ENCODE results near the gene KRTAP5-5. TPM values are rescaled to one million over a fixed set of nuclear protein-coding genes. Genes with fewer than 3 reads are reported as not detected.
"Not testable (repeated sequence)": the region's sequence is repeated elsewhere in the genome, so short reads cannot be mapped to it uniquely, and the experiment has no call there.

Gene KRTAP5-5
- total RNA-seq, 1 donor from 2014 or later = not detected

DNA sequence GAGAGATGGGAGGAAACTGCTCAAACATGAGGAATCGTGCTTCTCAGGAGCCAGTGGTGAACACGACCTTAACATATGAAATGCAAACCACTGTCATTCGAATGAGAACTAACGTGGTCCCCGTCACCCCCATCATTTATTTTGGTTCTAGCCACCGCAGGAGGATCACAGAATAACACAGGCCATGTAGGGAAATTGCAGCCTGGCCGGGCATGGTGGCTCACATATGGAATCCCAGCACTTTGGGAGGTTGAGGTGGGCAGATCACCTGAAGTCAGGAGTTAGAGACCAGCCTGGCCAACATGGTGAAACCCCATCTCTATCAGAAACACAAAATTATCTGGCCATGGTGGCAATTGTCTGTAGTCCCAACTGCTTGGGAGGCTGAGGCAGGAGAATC is 27.1 kb downstream of the KRTAP5-5 start:
- no peak overlapping the region for H3K4me3 ChIP-seq (ENCODE audit: low read depth, low read length)
- TF ChIP-seq, protein P1, sequence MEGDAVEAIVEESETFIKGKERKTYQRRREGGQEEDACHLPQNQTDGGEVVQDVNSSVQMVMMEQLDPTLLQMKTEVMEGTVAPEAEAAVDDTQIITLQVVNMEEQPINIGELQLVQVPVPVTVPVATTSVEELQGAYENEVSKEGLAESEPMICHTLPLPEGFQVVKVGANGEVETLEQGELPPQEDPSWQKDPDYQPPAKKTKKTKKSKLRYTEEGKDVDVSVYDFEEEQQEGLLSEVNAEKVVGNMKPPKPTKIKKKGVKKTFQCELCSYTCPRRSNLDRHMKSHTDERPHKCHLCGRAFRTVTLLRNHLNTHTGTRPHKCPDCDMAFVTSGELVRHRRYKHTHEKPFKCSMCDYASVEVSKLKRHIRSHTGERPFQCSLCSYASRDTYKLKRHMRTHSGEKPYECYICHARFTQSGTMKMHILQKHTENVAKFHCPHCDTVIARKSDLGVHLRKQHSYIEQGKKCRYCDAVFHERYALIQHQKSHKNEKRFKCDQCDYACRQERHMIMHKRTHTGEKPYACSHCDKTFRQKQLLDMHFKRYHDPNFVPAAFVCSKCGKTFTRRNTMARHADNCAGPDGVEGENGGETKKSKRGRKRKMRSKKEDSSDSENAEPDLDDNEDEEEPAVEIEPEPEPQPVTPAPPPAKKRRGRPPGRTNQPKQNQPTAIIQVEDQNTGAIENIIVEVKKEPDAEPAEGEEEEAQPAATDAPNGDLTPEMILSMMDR (IDR thresholded peaks at IDR 0.05; ENCODE audit: insufficient read depth, low read length, severe bottlenecking) = no peak
- FAIRE-seq (no peak), DNase-seq (ENCODE audit: low read depth) (no peak)
- peaks cover 3% of the 10 kb centered on the region for H3K27me3 ChIP-seq (ENCODE audit: control insufficient read depth, insufficient read depth, low read length)
- H3K36me3 ChIP-seq (ENCODE audit: control insufficient read depth, insufficient read depth, low read length) = no peaks in the 10 kb centered on the region

DNA sequence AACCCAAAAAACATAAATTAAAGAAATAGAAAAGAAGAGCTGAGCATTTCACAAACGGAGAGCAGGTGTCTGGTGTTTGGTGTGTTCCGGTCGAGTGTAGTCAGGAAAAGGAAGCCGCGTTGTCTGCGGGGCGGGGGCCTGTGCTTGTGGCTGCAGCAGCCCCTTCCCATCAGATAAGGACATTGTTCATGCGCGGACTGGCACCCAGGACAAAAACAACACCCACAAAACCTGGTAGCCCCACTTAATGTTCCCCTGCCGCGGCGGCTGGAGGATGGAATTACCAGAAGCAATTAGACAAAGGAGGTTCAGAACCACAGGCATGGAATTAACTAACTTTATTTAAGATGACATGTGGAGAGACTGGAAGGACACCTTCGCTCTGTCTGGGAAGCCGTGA is 29.9 kb downstream of the KRTAP5-5 start:
- FAIRE-seq = no peak
- H3K27me3 ChIP-seq (ENCODE audit: control insufficient read depth, insufficient read depth, low read length) = peaks cover 3% of the 10 kb centered on the region
- TF ChIP-seq, protein P1 (IDR thresholded peaks at IDR 0.05; ENCODE audit: insufficient read depth, low read length, severe bottlenecking) = no peak
- no peak overlapping the region for H3K4me3 ChIP-seq (ENCODE audit: low read depth, low read length)
- DNase-seq (ENCODE audit: low read depth) = no peak
- no peaks in the 10 kb centered on the region for H3K36me3 ChIP-seq (ENCODE audit: control insufficient read depth, insufficient read depth, low read length)

DNA sequence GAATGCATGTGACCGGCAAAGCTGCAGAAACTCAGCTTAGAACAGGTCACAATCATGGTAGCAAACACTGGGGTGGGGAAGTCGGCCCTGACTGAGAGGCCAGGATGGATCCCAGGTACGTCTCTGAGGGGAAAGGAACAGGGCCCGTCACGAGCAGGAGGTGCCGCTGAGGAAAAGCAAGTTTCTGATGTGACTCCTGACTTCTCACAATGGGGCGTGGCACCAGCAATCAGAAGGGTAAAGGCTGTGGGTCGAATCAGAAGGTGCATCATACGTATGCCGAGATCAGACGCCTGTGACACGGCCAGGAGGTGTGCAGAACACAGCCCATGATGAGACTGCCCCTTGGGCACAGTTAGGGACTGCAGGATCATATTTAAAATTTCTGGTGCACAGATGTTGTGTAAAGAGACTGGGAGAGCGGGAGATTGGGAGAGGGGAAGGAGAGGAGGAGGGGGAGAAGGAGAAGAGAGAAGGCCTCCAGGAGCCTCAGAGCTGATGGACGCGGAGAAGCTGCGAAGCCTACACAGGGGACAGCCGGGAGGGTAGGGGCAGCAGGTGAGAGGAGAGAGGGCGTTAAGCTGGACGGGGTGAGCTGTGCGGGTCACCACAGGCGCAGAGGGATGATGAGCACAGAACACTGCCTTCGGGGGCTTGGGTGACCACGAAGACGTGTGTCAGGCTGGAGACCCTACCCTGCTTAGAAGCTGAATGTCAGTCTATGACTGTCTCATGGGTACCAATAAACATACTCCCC is 30.7 kb downstream of the KRTAP5-5 start:
- no peak for FAIRE-seq
- no peak overlapping the region for H3K4me3 ChIP-seq (ENCODE audit: low read depth, low read length)
- no peak for DNase-seq (ENCODE audit: low read depth)
- H3K27me3 ChIP-seq (ENCODE audit: control insufficient read depth, insufficient read depth, low read length) = peaks cover 3% of the 10 kb centered on the region
- H3K36me3 ChIP-seq (ENCODE audit: control insufficient read depth, insufficient read depth, low read length) = no peaks in the 10 kb centered on the region
- TF ChIP-seq, protein P1 (IDR thresholded peaks at IDR 0.05; ENCODE audit: insufficient read depth, low read length, severe bottlenecking) = no peak

DNA sequence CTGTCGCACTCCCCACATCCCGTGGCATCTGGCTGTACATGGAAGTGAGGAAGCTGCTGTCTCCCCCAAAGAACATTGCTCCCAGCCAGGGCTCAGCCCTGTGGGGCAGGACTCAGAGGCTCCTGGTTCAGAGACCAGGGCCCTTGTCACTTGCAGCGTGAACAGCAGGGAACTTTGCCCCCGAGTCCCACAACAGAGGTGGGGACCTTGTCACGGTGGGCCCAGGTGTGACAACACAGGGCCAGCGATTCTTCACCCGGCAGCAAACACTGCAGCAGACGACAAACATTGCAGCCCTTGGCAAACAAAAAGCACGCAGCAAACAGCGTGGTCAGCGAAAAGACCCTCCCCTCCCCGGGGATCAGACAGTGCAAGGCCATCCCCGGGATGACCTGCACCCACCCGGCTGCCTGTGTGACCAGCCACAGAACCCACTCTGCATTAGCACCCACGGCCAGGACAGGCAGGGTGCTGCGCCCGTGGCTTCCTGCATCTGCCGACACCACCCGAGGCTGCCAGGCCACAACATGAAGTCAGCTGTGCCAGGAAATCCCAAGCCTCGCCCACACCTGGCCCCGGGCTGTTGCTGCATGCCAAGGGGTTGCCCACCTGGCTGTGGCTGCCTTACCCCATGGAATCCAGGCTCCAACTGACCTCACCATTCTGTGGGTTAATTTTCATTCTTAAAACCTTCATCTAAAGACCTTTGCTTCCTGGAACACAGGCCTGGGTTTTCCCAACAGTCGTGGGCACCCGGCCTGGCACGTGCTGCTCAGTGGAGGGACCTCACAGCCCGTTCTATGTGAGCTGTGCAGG is 32.1 kb downstream of the KRTAP5-5 start:
- not testable (repeated sequence) for DNase-seq (ENCODE audit: low read depth); H3K36me3 ChIP-seq (ENCODE audit: control insufficient read depth, insufficient read depth, low read length); FAIRE-seq; H3K27me3 ChIP-seq (ENCODE audit: control insufficient read depth, insufficient read depth, low read length); H3K4me3 ChIP-seq (ENCODE audit: low read depth, low read length)

DNA sequence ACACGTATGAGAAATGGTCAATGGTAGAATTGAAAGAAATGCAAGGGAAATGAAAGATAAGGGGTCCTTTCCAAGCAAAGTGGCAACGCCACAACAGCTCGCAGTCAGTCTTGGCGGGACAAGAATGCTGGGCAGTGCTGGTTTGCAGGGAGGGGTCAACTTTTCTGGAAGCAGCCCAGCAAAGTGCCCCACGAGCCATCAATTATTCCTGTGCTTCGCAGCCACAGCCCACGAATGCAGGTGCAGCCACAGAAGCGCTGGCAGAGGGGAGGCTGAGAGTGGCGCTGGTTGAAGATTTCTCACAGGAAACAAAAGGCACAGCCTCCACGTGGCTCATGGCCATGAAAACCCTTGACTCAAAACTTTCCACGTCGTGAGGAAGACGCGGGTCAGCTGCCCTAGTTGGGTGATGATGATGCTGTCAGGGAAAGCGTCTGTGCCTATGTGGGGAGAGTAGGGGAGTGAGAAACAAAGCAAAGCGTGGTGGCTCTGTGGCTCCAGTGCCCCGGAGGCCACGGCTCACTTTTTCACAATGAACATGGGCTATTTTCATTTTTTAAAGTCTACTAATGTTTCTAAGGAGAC is 33.2 kb downstream of the KRTAP5-5 start:
- peak; percentile 92 for FAIRE-seq
- not testable (repeated sequence) for H3K36me3 ChIP-seq (ENCODE audit: control insufficient read depth, insufficient read depth, low read length); H3K4me3 ChIP-seq (ENCODE audit: low read depth, low read length); H3K27me3 ChIP-seq (ENCODE audit: control insufficient read depth, insufficient read depth, low read length); DNase-seq (ENCODE audit: low read depth)

DNA sequence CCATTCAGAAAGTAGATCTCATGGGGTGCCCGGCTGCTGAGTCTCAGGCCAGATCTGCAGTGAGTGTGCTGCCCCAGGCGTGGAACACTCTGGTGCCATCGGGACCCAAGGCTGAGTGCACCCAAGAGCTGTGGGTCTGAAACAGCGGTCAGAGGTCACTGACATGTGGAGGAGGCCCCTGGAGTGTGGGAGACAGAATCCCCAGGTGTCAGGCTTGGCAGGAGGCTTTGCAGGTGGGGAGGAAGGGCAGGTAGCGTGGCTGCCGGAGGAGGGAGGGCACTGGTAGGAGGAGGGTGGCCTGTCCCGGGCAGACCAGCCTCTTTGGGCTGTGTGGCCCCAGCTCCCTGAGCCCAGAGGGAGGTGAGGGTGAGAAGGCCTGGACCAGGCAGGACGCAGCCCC is 35.7 kb downstream of the KRTAP5-5 start:
- FAIRE-seq (no peak), DNase-seq (ENCODE audit: low read depth) (no peak)
- no peaks in the 10 kb centered on the region for H3K36me3 ChIP-seq (ENCODE audit: control insufficient read depth, insufficient read depth, low read length)
- no peak overlapping the region for H3K4me3 ChIP-seq (ENCODE audit: low read depth, low read length)
- no peaks in the 10 kb centered on the region for H3K27me3 ChIP-seq (ENCODE audit: control insufficient read depth, insufficient read depth, low read length)
- TF ChIP-seq, protein P1 (IDR thresholded peaks at IDR 0.05; ENCODE audit: insufficient read depth, low read length, severe bottlenecking) = no peak
